ENCODE data around the gene IQGAP3. TPM values are rescaled to one million over a fixed set of nuclear protein-coding genes. Genes with fewer than 3 reads are reported as not detected.

IQGAP3 gene
- total RNA-seq, 2 donors from 2014 or later: 2.2 to 3.5 TPM

DNA sequence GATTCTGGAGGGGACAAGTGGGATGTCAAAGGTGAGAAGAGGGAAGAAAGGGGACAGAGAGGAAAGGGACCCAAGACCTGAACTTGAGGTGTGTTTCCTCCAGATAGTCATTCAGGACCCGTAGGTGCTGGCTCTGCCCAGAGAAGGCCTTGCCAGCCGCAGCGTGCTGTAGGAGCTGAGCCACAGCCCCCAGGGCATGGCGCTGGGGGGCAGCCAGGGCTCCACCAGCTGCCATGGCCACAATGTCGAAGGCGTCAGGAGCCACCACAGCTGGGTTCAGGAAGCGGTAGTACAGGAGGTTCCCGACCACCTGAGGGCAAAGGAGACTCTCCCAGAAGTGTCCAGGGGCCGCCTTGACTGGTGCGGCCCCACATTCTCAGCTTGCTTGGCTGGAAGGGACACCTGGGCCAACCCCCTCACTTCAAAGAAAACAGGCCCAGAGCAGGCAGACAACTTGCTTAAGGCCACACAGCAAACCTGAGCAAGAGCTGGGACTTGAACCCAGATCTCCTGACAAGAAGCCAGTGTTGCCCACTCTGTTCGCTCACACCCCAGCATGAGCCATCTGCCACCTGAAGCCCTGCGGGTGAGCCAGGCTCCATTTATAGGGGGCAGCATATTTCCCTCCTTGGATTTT lies 37.8 kb downstream of the IQGAP3 start:
- ATAC-seq (ENCODE audit: insufficient number of reproducible peaks, low FRiP score, low read depth) (no peak), DNase-seq (ENCODE audit: low spot score) (no peak)
- Histone ChIP-seq H3K27ac (no peak overlapping the region), H3K4me1 (ENCODE audit: control insufficient read depth in 1 of 2, low read depth in 2 of 2) (no peaks in the 10 kb centered on the region), H3K4me3 (no peak overlapping the region), H3K27me3 (replicated peaks; ENCODE audit: insufficient read depth) (no peaks in the 10 kb centered on the region), H3K36me3 (no peaks in the 10 kb centered on the region), H3K9me3 (no peaks in the 10 kb centered on the region)
- TF ChIP-seq, protein P1, sequence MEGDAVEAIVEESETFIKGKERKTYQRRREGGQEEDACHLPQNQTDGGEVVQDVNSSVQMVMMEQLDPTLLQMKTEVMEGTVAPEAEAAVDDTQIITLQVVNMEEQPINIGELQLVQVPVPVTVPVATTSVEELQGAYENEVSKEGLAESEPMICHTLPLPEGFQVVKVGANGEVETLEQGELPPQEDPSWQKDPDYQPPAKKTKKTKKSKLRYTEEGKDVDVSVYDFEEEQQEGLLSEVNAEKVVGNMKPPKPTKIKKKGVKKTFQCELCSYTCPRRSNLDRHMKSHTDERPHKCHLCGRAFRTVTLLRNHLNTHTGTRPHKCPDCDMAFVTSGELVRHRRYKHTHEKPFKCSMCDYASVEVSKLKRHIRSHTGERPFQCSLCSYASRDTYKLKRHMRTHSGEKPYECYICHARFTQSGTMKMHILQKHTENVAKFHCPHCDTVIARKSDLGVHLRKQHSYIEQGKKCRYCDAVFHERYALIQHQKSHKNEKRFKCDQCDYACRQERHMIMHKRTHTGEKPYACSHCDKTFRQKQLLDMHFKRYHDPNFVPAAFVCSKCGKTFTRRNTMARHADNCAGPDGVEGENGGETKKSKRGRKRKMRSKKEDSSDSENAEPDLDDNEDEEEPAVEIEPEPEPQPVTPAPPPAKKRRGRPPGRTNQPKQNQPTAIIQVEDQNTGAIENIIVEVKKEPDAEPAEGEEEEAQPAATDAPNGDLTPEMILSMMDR (IDR thresholded peaks at IDR 0.05): no peak

DNA sequence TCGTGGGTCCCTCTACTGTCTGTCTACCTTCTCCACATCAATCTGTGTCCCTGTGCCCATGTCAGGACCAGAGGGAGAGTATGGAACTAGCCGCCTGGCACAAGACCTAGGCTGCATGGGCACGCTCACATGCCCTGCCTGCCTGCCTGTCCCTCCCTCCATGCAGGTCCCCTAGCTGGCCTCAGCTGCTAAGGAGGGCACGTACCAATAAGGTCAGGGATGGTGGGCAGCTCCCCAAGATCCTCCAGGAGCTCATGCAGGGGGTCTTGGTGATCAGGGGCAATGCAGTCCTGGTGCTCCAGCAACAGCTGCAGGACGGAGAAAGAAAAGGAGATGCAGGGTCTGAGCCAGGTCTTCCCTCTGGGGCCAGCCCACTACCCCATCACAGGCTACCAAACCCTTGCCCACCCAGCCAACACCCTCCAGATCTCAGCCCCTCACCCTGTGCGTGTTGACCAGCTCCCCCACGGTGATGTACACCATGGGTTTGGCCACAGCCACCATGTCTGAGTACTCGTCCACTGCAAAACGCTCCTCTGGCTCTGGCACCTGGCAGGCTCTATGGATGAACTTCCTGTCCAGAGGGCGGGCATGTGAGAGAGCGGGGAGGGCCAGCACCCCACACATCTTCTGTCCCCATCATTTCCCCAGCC lies 38.7 kb downstream of the IQGAP3 start:
- H3K9me3 ChIP-seq: no peaks in the 10 kb centered on the region
- H3K4me1 ChIP-seq (ENCODE audit: control insufficient read depth in 1 of 2, low read depth in 2 of 2): no peaks in the 10 kb centered on the region
- DNase-seq (ENCODE audit: low spot score): no peak
- no peak overlapping the region for H3K27ac ChIP-seq
- TF ChIP-seq, protein P1 (IDR thresholded peaks at IDR 0.05): no peak
- no peaks in the 10 kb centered on the region for H3K36me3 ChIP-seq
- no peaks in the 10 kb centered on the region for H3K27me3 ChIP-seq (replicated peaks; ENCODE audit: insufficient read depth)
- no peak overlapping the region for H3K4me3 ChIP-seq
- no peak for ATAC-seq (ENCODE audit: insufficient number of reproducible peaks, low FRiP score, low read depth)

DNA sequence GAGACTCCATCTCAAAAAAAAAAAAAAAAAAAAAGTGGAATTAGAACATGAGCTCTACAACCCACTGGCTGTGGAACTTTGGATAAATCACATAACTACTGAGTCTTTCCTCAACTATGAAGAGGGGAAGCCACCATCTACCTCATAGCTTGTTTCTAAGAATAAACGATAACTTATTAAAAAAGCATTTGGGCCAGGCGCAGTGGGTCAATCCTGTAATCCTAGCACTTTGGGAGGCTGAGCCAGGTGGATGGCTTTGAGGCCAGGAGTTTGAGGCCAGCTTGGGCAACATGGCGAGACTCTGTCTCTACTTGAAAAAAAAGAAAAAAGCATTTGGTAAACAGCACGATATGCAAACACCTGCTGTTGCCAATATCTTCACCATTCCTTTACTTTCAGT lies 40.0 kb downstream of the IQGAP3 start:
- DNase-seq (ENCODE audit: low spot score): no peak
- no peaks in the 10 kb centered on the region for H3K9me3 ChIP-seq
- no peaks in the 10 kb centered on the region for H3K27me3 ChIP-seq (replicated peaks; ENCODE audit: insufficient read depth)
- H3K4me1 ChIP-seq (ENCODE audit: control insufficient read depth in 1 of 2, low read depth in 2 of 2): no peaks in the 10 kb centered on the region
- no peak overlapping the region for H3K4me3 ChIP-seq
- H3K27ac ChIP-seq: no peak overlapping the region
- TF ChIP-seq, protein P1 (IDR thresholded peaks at IDR 0.05): no peak
- H3K36me3 ChIP-seq: no peaks in the 10 kb centered on the region
- ATAC-seq (ENCODE audit: insufficient number of reproducible peaks, low FRiP score, low read depth): no peak

DNA sequence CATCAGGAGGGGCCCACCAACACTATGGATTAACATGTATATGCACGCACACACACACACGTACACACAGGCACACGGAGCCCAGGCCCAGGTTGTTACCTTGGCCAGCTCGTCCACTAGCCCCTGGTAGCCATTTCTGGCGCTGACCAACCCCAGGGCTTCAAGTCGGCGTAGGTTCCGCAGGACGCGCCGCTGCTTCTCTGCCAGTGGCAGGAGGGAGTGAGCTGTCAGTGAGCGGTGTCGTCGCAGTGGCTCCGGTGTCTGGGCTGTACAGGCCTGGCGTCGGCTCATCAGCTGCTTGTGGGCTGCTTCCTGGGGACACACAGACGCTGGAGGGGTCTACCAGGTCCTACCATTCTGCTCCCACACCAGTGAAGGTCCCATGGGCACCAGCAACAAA lies 42.4 kb downstream of the IQGAP3 start:
- no peaks in the 10 kb centered on the region for H3K9me3 ChIP-seq
- H3K4me1 ChIP-seq (ENCODE audit: control insufficient read depth in 1 of 2, low read depth in 2 of 2): no peaks in the 10 kb centered on the region
- H3K4me3 ChIP-seq: no peak overlapping the region
- no peak overlapping the region for H3K27ac ChIP-seq
- TF ChIP-seq, protein P1 (IDR thresholded peaks at IDR 0.05): no peak
- H3K27me3 ChIP-seq (replicated peaks; ENCODE audit: insufficient read depth): no peaks in the 10 kb centered on the region
- H3K36me3 ChIP-seq: no peaks in the 10 kb centered on the region
- no peak for ATAC-seq (ENCODE audit: insufficient number of reproducible peaks, low FRiP score, low read depth)
- DNase-seq (ENCODE audit: low spot score): no peak

DNA sequence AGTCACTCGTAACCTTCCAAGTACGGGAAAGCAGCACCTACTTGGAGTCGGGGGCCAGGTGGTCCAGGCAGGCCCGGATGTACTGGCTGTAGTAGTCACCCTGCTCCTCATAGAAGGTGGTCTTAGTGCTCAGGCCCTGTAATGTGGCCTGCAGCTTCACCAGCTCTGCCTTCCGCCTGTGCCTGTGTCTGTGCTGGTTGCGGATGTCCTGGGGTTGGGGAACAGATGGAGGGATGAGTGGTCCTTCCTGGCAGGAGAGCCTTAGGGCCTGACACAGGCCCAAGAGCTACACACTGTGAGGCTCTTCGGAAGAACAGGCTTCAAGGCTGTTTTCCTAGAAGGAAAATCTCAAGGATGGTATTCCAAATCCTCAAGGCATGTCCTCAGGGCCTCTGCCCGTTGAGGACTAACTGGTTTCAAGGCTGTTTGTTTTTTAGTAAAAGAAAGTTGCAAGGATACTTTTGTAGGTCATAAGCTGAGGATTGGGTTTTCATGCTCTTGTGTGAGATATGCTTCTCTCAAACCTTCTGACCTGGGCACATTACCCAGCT lies 43.4 kb downstream of the IQGAP3 start:
- H3K4me3 ChIP-seq: no peak overlapping the region
- no peaks in the 10 kb centered on the region for H3K27me3 ChIP-seq (replicated peaks; ENCODE audit: insufficient read depth)
- DNase-seq (ENCODE audit: low spot score) (no peak), ATAC-seq (ENCODE audit: insufficient number of reproducible peaks, low FRiP score, low read depth) (no peak)
- no peak overlapping the region for H3K27ac ChIP-seq
- H3K4me1 ChIP-seq (ENCODE audit: control insufficient read depth in 1 of 2, low read depth in 2 of 2): no peaks in the 10 kb centered on the region
- TF ChIP-seq, protein P1 (IDR thresholded peaks at IDR 0.05): no peak
- no peaks in the 10 kb centered on the region for H3K9me3 ChIP-seq
- H3K36me3 ChIP-seq: no peaks in the 10 kb centered on the region
